NCI-H2029 (cell line): ENCODE results near the gene GPC1.

ENCODE experiments used
- DNase-seq: peaks from one replicate; lab custom pipeline; 2025; lab: John Stamatoyannopoulos, UW

Gene GPC1

DNA sequence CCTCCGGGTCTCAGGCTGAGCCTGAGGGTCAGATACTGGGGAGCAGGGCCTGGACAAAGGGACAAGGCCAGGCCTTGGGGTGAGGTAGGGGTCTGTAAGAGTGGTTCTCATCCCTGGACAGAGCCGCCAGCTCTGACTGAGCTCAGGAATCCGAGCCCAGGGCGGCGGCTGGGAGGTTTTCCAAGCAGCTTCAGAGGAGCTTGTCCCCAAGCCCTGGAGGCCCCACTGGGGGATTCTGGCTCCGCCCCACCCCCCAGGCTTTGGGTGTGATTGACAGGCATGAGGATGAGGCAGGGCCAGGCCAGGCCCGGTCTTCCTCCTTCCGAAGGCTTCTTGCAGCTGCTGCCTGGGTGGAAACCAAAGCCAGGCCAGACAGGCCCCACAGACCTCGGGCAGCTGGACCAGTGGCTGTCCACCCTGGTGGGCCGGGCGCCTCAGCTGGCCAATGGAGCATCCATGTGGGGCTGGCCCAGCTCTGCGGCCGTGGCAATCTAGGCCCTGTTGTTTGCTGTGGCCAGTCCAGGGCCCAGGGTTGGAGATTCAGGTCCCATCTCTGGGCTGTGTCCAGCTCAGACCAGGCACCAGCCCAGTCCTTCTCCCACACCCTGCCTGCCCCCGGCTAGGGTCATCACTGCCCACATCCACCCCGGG is 23.1 kb upstream of the GPC1 start:
- no peak for DNase-seq

DNA sequence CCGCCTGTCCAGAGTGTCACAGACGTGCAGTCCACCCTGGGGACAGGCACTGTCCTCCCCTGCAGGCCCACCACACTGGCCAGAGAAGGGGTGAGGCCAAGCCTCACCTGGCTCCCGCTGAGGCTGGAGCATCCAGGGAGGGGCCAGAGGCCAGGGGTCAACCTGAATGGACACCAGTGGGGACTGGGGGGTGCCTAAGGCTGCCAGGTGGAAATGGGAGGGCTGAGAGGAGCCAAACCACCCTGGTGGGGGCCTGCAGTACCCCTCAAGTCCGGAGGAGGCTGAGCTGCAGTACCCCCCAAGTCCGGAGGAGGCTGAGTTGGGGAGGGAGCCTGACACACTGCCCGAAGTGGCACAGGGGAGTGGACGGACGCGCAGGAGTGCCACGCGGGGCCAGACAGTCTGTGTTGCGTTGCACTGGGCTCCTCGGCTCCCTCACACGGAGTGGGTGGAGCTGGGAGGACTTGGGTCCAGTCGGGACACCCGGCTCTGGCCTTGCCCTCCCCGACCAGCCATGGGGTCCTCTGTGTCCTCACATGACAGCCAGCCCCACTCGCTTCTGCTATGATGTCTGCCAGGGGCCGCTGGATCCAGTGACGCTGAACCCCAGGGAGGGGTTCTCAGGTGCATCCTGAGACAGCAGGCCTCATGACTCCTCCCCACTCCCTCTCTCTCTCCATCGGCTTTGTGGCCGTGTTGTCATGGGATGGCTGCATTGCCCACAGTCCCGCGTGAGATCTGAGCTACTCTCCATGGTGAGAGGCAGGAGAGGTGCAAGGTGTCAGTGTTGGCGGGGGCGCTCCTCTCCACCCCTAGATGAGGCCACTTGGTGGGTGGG is 22.3 kb upstream of the GPC1 start:
- DNase-seq, result no peak

DNA sequence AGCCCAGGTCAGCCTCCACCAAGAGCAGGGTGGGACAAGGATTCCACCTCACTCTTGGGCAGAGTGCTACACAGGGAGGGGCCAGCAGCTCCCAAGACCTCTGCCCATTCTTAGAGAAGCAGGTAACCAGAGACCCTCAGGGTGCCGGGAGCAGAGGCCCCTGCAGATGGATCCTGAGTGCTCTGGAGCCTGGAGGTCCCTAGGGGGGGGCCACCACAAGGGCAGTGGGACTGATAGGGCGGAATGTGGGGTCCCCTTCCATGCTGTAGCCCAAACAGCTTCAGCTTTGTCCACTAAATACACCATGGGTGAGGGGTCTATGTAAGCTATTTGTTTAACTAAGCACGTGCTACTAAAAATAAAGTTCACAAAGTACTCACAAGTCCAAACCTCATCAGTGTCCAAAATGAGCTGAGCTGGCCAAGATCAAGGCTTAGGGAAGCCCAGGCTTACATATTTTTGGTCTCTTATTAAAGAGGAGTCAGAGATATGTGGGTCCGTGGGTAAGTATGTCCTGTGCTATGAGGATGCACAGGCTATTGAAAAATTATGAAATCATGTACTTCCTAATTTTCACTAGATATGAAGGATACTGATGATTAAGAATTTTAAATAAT is 21.5 kb upstream of the GPC1 start:
- no peak for DNase-seq

DNA sequence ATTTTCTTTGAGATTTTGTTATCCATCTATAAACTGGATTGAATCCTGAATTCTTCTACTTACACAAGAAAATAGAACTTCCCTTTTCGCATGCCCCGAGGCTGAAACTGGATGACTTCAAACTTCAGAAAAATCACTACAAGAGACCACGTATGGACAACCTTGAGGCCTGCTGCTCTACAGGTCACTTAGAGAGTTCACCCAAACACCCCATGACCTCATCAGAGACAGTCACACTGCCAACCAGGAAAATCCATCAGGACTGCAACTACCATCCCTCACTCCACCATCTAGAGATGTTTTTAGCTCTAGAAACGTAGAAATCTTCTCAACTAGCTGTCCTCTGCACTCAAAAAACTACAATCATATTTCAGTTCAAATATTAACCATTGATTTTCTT is 18.6 kb upstream of the GPC1 start:
- no peak for DNase-seq

DNA sequence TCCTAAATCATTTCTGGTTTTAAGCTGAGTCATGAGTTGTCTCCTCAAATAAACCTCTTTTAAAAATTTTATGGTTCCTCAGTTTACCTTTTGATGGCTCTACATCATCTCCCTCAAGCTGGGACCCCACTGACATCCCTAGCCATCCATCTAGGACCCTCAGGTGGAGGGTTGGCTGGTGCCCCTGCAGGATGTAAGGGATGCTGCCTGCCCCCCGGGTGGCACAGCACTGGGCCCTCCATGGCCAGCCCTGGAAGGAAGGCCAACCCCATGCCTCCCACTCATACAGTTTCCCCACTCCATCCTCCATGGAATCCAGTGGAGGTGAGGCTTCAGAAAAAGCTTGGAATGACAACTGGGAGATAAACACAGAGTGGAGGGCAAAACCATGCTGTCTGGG is 17.2 kb upstream of the GPC1 start:
- DNase-seq, result no peak

DNA sequence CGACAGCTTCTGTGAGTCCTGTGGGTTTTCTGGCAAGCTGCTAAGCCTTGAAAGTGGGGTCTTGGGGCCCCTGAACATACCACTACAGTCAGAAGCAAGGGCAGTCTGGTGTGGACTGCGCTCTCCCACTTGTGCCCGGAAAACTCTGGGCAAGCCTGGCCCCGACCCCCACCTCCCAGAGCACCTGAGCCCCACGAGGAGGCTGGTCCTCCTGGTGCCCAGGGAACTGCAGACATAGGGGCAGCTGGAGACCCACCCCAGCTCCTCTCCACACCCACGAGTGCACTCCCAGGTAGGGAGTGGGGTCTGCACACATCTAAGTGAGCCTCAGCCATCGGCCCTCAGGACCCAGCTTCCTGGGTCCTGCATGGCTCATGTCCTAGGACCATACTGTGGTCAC is 16.2 kb upstream of the GPC1 start:
- DNase-seq, result no peak

DNA sequence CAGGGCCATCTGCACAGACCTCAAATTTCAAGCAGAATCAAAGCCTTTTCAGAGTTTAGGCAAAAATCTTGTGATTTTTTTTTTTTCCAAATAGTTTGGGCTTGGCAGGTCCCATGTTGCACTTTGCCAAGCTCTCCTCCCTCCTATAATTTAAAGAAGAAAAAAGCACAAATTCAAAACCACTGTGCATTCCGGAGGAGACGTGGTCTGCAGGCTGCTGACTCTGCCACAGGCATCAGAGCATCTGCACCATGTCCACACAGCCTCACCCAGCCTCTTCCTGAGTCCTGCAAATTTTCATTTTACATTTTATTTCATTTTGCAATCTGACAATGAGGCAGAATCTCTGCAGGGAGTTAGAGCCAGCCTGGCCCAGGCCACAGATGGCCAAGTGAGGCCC is 15.7 kb upstream of the GPC1 start:
- no peak for DNase-seq

DNA sequence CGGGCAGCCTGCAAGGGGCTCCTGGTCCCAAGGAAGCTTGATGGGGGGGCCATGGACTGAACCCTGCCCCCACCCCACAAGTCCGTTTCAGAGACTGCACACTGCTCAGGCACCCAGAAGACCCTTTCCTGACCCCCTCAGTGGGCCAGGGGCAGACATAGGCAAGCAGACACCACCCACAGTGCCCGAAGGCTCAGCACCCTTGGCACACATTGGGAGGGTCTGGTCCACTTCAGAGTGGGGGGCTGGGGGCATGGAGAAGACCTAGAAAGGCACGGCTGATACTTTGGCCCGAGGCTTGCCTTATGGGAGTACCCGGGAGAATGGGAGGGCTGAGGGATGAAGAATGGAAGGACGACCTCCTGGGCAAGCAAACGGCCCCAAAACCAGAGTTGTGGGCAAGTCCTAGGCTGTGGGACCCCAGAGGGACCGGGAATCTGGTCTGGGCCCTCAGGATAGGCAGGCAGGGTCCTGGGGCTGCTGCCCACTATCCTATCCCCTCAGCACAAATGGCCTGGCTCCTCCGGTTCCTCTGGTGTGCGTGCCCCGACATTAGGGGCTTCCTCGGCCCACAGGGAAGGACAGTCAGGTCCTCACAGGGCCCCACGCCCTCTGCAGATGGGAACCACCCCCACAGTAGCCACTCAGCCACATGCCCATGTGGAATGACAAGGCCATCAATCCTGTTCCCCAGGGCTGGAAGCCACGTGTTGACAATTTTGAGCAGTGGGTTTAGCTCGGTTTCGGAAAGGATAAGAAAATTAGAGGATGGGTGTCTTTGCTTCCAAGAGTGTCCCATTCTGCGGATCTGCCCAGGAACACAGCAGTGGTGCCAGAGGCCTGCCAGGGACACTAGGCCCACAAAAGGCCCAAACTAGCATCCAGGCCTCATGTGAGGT is 15.0 kb upstream of the GPC1 start:
- DNase-seq, result no peak

DNA sequence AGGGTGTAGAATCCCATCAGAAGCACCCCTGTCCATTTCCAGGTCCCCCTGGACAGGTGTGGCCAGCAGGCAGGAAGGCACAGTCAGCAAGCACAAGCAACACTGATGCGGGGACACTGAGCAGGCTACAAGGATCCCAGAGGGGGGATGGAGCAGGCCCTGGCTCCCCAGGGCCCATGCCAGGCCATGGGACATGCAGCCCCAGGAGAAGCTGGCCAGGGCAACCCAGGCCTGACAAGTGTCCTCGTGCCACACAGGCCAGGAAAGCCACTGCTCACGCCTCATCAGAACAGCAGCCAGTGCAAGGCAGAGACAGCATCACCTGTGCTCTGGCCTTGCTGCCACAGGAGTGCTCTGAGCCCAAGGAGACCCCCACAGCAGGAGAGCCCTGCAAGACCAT is 14.1 kb upstream of the GPC1 start:
- DNase-seq, result no peak

DNA sequence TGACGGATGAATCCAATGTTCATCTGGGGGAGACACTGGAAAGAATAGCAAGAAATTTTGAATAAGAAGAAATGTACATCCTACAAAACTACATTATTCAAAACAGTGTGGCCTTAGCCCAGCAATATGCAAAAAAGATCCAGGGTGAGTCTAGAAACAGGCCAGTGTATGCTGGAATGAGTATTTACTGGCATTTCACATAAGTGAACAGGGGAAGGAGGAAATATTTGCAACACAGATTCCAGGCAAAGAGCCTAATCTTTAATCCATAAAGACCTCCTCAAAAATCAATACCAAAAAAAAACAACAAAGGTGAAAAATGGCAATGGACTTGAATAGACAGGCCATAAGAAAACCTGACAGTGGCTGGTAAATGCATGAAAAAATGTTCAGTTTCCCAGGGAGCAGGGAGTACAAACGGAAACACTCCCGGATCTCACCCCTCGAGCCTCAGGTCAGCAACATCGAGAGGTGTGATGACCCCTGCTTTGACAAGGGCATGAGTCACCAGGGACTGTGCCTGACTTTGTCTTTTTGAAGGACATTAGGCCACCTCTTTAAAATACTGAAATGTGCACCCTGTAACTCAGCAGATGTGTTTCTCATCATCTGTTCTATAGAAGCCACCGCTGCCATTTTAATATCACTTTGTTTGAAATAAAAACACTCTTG is 12.7 kb upstream of the GPC1 start:
- DNase-seq, result no peak

DNA sequence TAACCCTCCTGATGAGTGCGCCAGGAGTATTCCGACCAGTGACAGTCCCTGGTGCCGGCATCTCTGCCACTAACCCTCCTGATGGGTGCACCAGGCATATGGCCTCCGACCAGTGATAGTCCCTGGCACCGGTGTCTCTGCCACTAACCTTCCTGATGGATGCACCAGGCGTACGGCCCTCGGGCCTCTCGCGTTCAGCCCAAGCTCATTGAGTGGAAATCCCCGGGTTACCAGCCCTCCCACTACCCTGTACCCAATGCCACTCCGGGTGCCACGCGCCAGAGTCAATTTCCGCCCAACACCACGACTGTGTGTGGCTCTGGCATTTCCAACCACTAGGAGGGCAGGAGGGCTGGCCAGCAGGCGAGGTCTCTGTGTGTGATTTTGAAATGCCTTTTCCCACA is 11.7 kb upstream of the GPC1 start:
- DNase-seq, result no peak

DNA sequence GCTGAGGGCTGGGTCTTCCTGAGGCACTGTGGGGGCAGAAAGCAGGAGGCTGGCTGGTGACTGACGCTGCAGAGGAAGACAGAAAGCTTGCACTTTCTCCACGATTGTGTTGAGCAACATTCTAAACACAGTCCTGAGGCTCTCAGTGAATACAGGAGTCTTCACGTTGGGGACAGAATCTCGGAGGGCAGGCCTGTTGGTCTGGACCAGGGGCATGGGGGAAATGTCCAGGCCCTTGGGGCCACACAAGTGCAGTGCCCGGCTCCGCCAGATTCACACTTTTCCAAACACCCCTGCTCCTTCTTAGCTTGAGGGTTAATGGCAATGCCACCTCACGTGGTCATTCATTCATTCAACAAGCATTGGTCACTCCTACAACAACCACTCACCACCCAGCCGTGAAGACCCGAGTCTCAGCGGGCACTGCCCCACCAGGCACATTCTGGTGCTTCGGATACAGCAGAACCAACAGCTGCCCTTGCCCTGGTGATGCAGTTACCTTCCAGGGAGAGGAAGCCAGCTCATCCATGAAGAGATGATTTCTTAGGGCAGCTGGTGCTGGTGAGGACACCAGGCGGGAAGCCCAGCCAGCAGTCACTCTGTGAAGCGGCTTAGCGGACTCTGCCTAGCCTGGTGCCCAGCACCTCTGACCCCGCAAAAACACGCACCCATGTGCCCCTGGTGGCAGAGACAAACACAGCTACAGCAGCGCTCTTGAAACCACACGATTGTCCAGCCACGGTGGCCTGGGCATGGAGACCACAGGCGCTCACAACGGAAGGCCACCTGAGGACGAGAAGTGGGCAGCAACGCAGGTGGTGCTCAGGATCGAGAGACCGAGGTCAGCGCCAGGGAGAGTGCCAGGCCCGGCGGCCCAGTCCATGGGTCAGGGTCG is 10.9 kb upstream of the GPC1 start:
- DNase-seq, result no peak

DNA sequence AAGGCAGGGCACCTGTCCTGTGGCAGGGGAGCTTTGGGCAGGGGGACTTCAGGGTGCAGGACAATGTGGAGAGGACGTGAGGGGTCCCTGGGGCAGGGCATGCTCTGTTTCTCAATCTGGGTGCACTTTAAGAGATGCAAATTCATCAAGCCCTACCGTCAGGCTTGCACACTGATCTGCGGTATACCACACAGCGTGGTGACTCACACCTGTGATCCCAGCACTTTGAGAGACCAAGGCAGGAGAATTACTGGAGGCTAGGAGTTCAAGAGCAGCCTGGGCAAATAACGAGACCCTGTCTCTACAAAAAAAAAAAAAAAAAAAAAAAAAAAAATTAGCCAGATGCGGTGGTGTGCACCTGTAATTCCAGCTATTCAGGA is 10.2 kb upstream of the GPC1 start:
- no peak for DNase-seq

DNA sequence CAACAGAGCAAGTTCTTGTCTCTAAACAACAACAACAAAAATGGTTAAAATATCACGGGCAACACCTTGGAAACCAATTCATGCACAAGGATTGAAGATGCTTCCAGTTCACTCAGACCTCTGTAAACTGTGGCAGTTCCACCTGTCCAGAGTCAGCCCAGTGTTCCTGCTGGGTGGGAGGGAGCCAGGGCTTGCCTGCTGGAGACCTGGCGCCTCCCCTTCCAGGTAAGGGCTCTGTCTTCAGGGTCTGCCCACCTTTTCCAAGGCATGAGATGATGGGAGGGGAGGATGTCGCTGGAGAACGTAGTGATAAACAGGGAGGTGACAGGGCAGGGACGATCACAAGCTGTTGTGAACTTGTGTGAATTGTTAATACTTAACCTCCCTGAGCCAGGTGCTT is 9.8 kb upstream of the GPC1 start:
- no peak for DNase-seq

DNA sequence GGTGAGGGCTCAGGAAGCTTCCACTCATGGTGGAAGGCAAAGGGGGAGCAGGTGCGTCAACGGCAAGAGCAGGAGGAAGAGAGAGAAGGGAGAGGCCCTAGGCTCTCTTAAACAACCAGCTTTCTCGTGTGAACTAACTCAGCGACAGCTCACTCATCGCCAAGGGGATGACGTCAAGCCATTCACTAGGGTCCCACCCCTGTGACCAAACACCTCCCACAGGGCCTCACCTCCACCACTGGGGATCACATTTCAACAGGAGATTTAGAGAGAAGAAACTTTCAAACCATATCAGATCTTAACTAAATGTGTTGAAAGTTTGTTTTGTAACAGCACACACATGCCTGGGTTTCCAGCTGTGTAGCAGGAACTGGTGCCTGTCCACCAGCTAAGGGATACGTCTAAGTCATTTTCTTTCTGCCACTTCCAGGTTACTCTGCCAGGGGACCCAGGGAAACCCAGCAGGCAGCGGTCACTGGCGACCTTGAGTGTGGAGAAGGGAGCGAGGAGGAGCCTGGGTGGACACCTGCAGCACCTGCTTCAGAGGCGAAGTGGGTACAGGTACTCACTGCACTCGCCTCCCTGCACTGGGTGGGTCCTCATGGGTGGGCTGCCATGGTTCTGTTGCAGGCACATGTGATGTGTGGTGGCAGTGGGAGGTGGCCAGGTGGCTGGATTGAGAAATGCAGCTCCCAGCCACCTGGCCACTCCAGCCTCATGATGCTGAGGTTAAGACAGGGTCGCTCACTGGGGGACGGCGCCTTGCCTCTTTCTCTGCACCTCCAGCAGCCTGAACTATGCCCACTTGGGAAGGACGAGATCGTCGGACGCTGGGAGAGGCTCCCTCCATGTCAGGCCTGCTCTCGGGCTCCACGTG is 8.4 kb upstream of the GPC1 start:
- no peak for DNase-seq

DNA sequence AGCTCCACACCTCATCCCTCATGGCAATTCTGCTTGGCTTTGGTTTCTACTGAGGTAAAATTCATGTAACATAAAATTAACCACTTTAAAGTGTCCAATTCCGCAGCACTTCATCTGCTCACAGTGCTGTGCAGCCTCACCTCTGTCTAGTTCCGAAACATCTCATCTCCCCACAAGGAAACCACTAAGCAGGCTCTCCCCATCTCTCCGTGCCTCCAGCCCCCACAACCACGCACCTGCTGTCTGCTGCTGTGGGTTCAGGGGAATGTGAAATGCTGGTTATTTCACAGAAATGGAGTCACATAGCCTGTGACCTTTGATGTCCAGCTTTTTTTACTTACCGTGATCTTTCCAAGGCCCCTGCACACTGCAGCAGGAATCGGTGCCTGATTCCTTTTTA is 7.7 kb upstream of the GPC1 start:
- no peak for DNase-seq

DNA sequence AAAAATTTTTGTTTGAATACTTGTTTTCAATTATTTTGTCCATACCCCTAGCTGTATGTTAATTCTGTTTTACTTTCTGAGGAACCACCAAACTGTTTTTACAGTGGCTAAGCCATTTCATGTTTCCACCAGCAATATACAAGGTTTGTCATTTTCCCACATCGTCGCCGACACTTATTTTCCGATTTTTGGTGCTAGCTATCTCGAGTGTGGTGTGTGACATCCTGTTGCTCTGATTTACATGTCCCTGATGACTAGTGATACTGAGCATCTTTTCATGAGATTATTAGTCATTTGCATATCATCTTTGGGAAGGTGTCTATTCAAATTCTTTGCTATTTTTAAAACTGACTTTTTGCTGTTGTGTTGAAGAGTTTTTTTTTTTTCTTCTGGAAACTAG is 7.2 kb upstream of the GPC1 start:
- DNase-seq, result no peak

DNA sequence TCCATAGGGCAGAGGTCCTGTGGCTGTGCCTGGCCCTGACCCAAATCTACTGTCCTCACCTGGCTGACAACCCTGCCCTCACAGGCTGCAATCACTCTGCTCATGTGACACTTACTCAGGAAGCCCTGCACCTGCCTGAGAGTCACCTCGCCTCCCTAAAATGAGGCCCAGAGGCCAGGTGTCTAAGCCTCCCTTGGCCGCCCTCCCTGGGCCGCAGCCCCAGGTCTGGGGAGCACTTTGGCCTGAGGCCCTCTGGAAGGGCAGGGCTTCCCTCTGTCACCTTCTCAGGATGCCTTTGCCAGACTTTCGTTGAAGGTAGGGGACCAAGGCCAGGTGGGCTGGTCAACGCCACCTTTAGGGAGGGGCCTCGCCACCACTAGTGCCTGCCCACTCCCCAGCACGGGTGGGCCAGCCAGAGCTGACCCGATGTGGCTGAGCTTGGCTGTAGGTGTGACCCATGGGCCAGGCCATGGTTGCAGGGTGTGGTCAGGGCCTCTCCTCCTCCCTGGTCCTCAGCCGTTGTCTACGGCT is 6.1 kb upstream of the GPC1 start:
- DNase-seq, result no peak

DNA sequence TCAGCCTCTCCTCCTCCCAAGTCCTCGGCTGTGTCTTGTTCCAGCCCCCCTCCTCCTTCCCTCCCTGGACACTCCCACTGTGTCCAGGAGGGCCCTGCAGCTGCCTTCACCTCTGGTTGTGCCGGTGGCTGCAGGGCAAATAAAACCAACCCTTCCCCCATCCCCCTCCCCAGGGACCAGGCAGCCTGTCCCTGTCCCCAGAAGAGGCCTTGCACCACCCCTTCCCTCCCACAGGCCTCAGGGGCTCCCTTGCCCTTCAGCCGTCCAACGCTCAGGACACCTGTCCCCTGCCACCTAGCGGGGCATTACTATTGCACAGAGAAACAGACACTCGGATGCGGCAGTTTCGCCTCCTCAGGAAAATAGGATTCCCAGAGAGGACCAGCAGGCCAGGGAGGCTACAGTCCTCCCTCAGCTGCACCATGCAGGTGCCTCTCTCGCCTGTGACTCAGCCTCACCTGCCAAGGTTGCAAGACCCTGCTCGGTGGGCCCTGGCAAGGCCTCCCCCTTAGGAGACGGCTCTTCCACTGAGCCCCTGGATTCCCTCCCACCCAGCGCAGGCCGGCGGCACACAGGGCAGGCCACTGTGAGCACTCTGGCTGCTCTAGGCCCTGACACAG is 5.5 kb upstream of the GPC1 start:
- DNase-seq, result no peak
